IPS-NIHi7 (cell line): ENCODE measurements around the gene DHFR.
A peak's percentile ranks its signal among the peaks of the same experiment; 100 is the strongest.

Experiments used
- DNase-seq: peaks from one replicate; pipeline ENCODE4 v3.0.0; 2012; ENCODE audit warnings: mixed read lengths; ENCODE audit errors: extremely low spot score

DHFR gene

DNA sequence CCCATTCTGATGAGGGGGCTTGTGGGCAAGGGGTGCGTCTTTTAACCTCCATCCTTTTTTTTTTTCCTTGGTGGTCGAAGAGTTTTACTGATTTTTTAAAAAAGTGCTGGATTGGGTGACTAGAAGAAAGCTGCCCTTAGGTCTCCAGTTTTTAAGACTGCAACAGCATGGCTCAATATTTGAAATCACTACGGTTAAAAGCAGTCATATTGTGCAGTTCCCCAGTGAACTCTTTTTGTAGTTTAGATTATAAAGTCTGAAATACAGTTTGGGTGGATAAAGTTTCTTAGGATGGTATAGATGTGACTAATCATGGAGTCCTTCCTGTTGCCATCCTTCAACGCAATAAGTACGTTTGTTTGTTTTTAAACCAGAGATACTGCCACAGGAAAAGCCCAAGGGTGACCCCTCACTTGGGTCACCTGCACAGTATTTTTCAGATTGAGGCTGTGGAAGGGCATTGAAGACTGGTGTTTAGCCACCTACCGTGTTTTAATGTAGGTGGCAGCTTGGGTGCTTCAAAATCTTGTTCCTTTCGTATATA, 520 bp upstream of the DHFR start:
- DNase-seq, result no peak

DNA sequence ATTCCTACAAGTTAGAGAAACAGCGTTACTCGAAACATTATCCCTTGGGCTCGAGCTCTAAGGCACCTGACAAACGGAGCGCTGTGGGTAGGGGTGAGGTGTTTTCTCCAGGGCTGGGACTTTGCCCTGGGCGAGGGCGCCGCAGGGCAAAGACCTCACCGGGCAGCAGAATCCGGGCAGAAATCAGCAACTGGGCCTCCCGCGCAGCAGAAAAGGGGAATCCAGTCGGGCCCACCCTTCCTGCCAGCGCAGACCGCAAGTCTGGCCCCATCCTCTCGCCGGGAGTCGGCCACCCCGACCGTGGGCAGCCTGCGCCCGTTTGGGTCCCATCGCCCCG, 761 bp downstream of the DHFR start:
- DNase-seq, result peak; percentile 29

DNA sequence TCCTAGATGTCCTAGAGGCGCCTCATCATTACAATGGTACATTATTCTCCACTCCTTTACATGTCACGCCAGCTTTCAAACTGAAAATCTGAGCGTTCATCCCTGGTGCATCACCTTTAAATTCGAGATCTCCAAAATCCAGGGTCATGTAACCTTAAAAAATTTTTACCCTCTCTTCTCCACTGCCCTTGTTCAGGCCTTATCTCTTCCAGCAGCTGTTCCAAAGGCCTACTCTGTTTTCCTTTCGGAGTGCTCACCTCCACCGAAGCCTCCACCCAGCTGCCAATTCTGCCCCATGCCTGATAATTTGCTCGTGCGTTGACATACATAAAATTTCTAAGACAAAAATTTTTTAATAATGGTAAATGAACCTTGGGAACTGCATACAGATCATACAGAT, 1.3 kb downstream of the DHFR start:
- DNase-seq, result no peak

DNA sequence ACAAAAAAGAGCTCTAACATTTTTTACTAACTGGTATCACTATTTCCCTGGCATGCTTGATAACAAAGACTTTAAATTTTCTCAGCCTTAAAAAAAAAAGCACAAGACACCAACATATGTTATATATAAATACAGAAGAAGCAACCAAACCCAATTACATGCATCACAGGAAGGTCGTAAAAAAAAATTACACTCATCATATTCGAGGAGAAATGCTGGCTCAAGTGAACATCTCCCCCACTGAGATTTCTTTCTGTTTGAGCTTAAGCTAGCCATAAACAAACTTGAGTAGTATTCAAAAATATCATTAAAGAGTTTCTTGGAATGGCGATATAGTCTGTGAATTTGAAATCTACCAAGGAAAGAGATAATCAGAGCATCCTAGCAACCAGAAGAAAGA, 7.9 kb downstream of the DHFR start:
- no peak for DNase-seq

DNA sequence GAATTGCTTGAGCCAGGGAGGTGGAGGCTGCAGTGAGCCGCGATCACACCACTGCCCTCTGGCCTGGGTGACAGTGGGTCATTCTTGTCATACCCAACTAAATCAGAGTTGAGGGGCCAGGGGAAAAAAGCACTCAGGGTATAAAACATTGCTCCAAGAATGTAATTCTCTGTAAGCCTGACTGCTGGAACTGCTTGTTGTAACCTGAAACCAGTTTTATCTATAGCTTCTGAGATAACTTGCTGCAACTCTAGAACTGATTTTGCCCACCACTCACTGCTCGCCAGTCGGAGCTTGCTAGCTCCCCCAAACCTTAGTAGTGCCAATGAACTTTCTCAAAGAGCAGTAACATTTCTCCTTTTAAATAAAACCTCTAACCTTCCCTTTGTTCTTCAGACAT, 9.9 kb downstream of the DHFR start:
- no peak for DNase-seq

DNA sequence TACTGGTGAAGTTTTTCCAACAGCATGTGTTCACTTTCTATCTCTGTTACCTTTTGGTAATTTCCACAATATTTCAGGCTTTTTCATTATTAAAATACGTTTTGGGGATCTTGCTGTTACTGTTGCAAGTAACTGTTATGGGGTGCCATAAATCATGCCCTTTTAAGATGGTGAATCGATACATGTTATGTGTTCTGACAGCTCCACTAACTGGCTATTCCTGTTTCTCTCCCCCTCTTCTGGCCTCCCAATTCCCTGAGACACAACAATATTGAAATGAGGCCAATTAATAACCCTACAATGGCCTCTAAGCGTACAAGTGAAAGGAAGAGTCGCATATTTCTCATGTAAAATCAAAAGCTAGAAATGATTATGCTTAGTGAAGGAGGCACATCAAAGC, 13.4 kb downstream of the DHFR start:
- no peak for DNase-seq

DNA sequence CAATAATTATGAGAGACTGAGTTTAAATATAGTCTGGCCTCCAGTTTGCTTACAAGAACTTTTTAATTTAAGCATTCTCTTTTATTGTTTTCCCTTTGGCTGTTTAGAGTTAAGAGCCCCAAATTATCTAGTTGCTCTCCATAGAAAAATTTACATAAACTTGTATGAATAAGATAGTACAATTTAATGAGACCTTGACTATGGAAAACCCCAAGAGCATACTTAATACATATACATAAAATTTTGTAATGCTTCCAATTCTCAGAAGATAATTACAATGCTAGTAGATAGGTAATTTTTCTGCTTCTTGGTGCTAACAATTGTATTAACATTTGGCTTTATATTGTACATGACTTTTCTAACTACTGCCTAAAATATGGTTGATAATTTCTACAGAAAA, 20.6 kb downstream of the DHFR start:
- DNase-seq, result no peak

DNA sequence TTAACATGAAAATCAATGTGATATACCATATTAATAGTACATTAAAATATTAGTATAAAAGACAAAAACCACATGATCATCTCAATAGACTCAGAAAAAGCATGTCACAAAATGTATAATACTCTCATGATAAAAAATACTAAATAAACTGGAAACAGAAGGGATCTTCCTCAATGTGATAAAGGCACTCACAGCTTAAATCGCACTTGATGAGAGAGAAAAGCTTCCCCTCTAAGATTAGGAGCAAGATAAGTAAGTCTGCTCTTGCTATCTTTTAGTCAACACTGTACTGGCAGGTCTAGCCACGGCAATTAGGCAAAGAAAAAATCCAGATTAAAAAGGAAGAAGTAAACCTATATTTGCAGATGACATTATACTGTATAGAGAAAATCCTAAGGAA, 22.1 kb downstream of the DHFR start:
- no peak for DNase-seq

DNA sequence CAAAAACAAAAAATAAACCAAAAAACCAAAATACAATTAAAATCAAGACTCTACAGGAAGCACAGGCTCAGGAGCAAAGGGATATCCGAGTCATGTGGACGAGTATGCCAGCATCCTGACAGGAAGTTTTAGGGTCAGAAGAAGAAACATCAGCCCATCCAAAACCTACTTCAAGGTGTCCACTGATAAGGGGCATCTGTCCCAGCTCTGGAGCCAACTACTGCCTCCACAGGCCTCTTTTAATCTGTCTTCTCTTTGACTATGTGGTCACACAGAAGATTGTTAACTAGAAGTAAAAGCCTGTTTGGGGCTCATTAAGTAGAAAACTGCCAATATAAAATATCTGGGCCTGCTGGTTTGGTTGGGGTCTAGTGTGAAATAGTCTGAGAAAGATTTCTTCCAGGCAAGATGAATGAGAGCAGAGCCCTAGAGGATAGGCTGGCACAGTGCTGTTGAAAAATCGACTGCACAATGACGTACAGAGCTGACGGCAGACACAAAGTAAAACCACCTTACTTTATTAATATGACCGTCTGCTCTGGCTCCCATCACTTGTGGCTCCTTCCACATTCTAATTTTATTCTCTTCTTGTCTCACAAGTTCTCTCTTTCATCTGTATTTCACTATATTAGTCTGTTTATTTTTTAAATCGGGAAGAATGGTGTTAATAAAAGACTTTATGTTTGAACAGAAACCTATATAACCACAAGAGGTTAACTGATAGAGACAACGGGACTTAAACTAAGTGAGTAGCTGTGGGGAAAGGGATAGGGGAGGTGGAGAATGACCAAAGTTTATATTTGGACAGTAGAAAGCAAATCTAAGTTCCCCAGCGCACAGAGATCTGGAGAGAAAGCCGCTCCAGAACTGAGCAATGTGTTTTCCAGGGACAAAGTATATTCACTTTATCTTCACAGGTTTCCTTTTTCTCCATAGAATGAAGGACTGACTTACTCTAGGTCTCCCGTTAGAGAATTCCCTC, 23.2 kb downstream of the DHFR start:
- no peak for DNase-seq

DNA sequence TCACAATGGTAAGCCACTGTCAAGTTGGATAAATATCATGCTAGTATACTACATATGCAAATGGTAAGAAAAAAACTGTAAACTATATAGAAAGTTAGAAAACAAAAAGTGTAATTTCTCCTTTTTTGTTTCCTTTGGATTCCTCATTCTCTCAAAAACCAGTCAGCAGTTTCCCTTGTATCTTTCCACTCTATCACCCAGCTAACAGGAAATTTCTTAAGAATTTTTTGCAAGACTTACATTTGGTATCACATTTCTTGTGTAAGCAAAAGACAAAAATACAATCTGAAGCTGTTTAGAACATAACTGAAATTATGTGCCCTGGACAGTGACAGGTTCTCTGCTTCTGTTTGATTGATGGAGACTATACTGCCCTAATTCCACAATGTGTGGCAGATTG, 25.5 kb downstream of the DHFR start:
- DNase-seq, result no peak

DNA sequence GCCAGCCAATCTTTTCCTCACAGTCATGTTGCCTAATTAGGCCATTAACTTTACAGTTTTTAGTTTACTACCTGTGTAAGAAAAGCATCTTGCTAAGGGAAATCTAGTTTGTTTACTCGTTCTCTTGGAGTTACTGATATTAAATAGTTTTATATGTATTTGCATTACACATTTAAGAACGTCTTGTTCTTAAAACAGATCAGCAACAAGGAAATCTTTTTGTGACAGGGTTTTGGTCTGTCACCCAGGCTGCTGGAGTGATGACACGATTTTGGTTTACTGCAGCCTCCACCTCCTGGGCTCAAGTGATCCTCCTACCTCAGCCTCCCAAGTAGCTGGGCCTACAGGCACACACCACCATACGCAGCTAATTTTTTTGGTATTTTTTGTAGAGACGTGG, 29.6 kb downstream of the DHFR start:
- no peak for DNase-seq

DNA sequence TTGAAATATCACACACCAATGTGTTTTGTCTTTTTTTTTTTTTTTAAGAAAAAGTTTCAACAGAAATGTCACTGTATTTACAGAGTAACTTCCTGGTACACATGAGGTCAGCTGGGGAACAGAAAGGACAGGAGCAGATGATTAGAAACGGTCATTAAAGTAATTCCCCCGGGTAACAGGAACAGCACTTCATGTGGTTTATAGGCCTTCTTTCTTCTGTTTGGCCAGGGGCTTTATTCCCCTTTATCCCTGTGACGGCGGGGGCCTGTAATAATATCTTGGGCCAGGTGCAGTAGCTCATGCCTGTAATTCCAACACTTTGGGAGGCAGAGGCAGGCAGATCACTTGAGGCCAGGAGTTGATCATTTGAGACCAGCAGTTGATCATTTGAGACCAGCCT, 30.8 kb downstream of the DHFR start:
- no peak for DNase-seq

DNA sequence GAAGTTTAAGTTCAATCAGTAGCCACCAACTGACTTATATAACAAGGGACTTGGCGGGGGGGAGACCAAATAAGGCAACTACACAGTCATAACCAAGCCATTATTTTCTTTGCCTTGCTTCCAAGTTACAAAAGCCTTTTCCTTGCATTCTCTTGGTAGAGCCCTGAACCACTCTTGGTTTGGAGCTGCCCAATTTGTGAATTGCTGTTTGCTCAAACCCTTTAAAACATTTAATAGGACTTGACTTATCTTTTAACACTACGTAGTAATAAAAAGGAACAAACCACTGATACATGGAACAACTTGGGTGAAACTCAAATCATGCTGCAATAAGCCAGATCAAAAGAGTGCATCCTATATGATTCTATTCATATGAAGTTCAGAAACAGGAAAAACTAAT, 32.0 kb downstream of the DHFR start:
- no peak for DNase-seq

DNA sequence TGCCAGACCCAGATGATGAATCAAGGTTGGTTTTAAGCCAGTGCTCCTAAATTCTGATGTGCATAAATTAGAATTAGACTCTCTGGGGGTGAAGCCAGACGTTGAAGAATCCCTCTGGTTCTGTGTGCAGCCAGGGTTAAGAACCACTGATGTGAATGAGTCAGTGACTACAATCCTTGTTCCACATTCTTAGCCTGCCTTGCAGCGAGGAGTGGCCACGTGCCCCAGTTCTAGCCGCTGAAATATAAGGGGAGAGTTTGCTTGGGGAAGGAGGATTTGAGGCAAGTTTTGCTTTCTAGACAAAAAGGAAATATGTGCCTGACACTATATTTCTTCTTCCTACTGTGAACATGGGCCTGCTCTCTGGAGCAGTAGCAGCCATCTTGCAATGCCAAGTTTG, 34.6 kb downstream of the DHFR start:
- DNase-seq, result no peak

DNA sequence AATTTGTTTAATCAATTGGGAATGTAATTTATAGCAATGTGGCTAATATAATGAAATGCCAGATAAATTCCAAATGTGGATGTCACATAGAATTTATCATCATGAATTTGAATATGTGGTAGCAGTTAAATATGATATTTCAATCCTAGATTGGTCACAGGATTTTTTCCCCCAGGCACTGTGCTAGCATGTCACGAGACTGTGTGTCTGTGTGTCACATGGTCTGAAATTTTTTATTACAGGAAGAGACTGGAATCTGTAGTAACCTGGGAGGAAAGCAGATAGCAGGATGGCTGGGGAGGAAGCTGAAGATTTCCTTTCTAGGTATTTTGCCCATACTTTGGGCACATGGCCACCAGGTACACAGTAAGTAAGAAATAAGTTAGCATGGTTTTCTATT, 35.7 kb downstream of the DHFR start:
- DNase-seq, result no peak

DNA sequence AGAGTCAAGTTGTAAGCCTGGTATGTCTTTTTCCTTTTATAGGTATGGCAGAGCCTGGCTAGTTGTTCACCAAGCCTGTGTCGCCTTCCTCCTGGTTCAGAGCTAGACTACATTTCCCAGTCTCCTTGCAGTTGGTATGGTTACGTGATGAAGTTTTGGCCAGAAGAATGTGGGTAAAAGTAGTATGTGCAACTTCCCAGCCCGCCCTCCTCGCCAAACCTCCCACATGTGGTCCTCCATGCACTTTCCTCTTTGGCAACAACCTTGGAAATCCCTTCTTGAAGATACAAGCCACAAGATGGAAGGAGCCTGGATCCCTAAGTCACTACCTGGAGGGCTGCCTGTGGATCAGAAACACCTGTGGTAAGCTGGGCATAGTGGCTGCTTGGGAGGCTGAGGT, 36.3 kb downstream of the DHFR start:
- no peak for DNase-seq

DNA sequence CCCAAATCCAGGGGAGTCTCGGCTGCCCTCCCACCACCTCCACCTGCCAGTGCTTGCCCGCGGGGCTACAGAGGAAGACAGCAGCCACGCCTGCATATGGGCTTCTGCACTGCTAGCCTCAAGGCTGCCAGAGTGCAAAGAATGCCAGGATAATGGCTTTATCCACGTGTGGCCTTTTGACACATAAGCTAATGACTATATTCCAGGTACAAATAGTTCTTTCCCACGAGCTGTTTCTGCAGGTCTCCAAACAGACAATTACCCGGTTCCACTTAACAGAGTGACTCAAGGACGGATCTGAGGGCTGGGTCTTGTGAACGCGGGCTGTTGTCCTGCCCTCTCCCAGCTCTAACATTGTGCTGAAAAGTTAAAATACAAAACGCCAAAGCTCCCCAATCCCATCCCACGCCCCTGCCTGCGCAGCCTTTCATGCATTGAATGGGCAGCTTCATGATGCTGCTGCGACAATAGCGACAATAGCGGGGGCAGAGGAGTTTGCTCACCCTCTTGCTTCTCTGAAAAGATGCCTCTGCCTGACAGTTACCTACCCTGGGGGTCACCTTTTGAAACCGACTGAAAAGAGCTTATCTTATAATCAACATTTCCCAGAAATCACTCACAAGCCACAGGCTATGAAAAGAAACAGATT, 39.4 kb downstream of the DHFR start:
- no peak for DNase-seq

DNA sequence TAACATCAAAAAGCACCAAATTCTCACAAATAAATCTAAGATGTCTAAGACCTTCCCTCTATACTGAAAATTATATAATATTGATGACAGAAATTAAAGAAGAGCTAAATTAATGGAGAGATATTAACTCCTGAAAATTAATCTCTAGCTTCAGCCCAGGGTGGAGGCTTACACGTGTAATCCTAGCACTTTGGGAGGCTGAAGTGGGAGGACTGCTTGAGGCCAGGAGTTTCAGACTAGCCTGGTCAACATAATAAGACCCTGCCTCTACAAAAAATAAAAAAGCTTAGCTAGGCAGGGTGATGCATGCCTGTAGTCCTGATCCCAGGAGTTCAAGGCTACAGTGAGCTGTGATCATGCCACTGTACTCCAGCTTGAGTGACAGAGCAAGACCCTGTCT, 45.1 kb downstream of the DHFR start:
- no peak for DNase-seq

DNA sequence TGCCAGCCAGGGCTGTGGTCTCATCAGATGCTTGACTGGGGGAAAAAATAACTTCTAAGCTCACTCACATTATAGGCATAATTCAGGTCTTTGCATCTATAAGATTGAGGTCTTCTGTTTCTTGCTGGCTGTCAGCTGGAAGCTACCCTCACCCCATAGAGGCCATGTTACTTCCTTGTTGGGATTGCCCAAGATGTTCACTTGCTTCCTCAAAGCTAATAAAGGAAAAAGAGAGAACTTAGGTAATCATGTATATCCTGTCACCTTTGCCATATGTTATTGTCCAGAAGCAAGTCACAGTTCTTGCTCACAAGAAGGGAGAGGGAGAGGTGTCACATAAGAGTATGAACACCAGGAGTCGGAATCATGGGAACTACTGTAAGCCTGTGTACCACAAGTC, 46.1 kb downstream of the DHFR start:
- no peak for DNase-seq

DNA sequence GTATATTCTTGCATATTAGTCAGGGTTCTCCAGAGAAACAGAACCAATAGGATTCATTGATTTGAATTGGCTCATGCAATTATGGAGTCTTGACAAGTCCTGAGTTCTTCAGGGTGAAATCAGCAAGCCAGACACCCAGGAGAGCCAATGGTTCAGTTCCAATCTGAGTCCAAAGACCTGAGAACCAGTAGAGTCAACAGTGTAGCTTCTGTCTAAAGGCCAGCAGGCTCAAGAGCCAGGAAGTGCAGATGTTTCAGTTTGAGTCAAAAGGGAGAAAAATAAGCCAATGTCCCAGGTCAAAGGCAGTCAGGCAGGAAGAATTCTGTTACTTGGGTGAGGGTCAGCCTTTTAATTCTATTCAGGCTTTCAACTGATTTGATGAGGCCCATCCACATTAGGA, 47.0 kb downstream of the DHFR start:
- no peak for DNase-seq

DNA sequence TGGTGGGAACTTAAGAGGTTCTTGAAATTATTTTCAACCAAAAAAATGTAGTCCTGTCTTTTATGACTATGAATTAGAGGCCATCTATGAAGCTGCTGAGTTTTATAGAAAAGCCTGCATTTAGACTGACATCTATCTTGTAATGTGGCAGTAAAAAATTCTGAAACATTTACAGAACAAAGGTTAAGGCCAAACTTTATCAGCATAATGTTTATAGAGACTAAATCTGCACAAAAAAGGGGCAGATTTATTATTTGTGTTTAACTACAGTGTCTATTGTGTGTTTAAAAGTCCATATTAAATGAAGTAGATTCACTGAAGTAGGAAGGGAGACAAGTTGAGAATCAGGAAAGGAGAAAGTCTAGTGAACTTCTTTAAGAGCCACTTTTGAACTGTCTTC, 47.4 kb downstream of the DHFR start:
- no peak for DNase-seq

DNA sequence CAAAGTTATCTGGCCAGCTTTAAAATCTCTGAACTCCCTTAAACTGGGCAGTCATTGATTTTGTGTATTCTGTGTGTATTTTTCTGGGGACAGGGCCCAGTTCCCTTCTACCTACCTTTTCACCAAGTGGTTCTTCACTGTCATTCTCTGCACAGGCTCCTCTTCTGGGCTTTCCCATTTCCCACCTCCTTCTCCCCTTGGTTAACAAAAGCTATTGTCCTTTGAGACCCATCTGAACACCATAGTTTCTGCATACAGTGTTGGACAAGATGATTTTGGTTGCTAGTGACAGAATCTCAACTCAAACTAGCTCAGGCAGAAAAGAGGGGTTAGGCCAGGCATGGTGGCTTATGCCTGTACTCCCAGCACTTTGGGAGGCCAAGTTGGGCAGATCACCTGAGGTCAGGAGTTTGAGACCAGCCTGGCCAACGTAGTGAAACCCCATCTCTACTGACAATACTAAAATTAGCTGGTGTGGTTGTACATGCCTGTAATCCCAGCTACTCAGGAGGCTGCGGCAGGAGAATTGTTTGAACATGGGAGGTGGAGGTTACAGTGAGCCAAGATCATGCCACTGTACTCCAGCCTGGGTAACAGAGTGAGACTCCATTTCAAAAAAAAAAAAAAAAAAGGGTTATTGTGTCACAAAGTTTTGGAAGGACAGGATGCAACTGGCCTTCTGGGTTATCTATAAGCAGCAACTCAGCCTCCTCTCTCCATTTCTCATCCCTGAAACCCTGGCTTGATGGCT, 53.7 kb downstream of the DHFR start:
- no peak for DNase-seq

DNA sequence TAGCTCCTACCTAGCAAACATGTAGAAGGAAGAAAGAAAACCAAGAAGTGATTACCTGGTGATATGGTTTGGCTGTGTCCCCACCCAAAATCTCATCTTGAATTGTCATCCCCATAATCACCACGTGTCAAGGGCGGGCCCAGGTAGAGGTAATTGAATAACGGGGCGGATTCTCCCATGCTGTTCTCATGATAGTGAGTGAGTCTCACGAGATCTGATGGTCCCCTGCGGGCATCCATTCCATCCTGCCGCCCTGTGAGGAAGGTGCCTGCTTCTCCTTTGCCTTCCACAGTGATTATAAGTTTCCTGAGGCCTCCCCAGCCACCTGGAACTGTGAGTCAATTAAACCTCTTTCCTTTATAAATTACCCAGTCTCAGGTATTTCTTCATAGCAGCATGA, 57.3 kb downstream of the DHFR start:
- DNase-seq, result no peak
